OCI-LY7 (cell line): ENCODE data around the gene TRIM27.

Source experiments
- CTCF ChIP-seq: fragments of 200-600 bp; sonication (generic); conservative IDR thresholded peaks from 2 replicates; pipeline ENCODE4 v1.5.1; 2014; ENCODE audit warnings: mild to moderate bottlenecking, antibody characterized with exemption, low read length, moderate library complexity, mixed read lengths
- EZH2phosphoT487 ChIP-seq: fragments of 200-600 bp; sonication (generic); IDR thresholded peaks from 2 replicates; pipeline ENCODE4 v1.6.1; 2018; ENCODE audit warnings: low read depth, borderline replicate concordance, mild to moderate bottlenecking, mixed run types, antibody characterized with exemption, low read length, moderate library complexity, mixed read lengths

GRCh38 chr6:28897369-28897745 is 26.4 kb downstream of the TRIM27 start:
- TF ChIP-seq CTCF (no peak), EZH2phosphoT487 (no peak)
